ENCODE measurements around the gene LATS2.

LATS2 gene

GRCh38 chr13:20997301-20998161, 63.9 kb downstream of the LATS2 start:
- Histone ChIP-seq H3K4me1 (ENCODE audit: control insufficient read depth, insufficient read depth, low read length, poor library complexity, severe bottlenecking) (no peaks in the 10 kb centered on the region), H3K27ac (ENCODE audit: insufficient read depth, low read length, poor library complexity, severe bottlenecking) (no peak overlapping the region), H3K36me3 (ENCODE audit: control insufficient read depth, insufficient read depth, low read length) (no peaks in the 10 kb centered on the region), H3K4me3 (ENCODE audit: insufficient read depth, low read depth, low read length, poor library complexity, severe bottlenecking) (no peak overlapping the region), H3K27me3 (replicated peaks; ENCODE audit: control insufficient read depth, insufficient read depth, low read length, poor library complexity, severe bottlenecking) (no peaks in the 10 kb centered on the region), H3K9me3 (ENCODE audit: control insufficient read depth, low read length) (no peaks in the 10 kb centered on the region)
- no peak for DNase-seq

GRCh38 chr13:20995245-20995838, 66.0 kb downstream of the LATS2 start:
- Histone ChIP-seq H3K27me3 (replicated peaks; ENCODE audit: control insufficient read depth, insufficient read depth, low read length, poor library complexity, severe bottlenecking) (no peaks in the 10 kb centered on the region), H3K27ac (ENCODE audit: insufficient read depth, low read length, poor library complexity, severe bottlenecking) (no peak overlapping the region), H3K4me3 (ENCODE audit: insufficient read depth, low read depth, low read length, poor library complexity, severe bottlenecking) (no peak overlapping the region), H3K9me3 (ENCODE audit: control insufficient read depth, low read length) (no peaks in the 10 kb centered on the region), H3K36me3 (ENCODE audit: control insufficient read depth, insufficient read depth, low read length) (no peaks in the 10 kb centered on the region), H3K4me1 (ENCODE audit: control insufficient read depth, insufficient read depth, low read length, poor library complexity, severe bottlenecking) (no peaks in the 10 kb centered on the region)
- no peak for DNase-seq

DNA sequence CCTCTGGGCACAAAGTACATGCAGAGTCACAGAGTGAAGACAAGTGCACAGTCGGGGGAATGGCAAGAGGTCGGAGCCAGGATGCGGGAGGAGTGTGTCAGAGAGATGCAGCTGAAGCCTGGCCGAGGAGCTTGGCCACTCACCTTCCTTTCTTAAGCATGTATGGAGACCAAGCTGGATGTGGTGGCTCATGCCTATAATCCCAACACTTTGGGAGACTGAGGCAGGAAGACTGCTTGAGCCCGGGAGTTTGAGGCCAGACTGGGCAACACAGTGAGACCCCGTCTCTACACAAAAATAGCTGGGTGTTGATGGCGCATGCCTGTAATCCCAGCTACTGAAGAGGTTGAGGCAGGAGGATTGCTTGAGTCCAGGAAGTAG, 67.0 kb downstream of the LATS2 start:
- DNase-seq, result no peak
- H3K36me3 ChIP-seq (ENCODE audit: control insufficient read depth, insufficient read depth, low read length), result no peaks in the 10 kb centered on the region
- H3K9me3 ChIP-seq (ENCODE audit: control insufficient read depth, low read length), result no peaks in the 10 kb centered on the region
- no peaks in the 10 kb centered on the region for H3K4me1 ChIP-seq (ENCODE audit: control insufficient read depth, insufficient read depth, low read length, poor library complexity, severe bottlenecking)
- H3K27me3 ChIP-seq (replicated peaks; ENCODE audit: control insufficient read depth, insufficient read depth, low read length, poor library complexity, severe bottlenecking), result no peaks in the 10 kb centered on the region
- no peak overlapping the region for H3K4me3 ChIP-seq (ENCODE audit: insufficient read depth, low read depth, low read length, poor library complexity, severe bottlenecking)
- H3K27ac ChIP-seq (ENCODE audit: insufficient read depth, low read length, poor library complexity, severe bottlenecking), result no peak overlapping the region

DNA sequence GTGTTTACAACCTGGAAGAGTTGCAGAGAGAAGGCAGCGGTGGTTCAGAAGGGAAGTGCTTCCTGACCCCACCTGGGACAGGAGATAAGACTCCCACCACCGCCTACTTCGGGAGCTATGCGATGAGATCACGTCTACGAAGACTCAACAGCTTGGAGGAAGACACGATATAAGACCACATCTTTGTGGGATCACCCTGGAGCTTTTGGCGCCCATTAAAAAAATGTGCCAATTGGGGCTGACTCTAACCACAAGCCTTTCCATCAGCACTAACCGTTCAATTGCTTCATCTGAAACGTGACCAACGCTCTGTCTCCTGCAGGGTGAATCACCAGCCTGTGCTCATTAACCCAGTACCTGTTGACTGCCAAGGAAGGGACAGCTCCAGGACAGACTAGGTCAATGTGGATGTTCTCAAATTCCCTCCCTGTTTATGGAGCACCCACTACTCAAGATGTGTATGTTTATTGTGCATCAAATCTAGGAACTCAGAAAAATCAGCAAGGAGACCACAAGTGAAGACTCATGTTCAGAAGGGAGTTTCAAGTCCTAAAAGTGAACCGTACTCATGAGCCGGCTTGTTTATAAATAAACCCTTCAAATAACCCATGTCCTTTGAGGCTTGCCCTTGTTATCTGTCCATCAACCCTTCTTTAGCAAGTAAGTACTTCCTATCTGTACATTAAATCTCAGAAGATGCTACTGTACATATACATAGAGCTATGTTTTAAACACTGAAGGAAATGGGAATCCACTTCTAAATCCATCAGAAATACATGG, 67.5 kb downstream of the LATS2 start:
- no peak overlapping the region for H3K4me3 ChIP-seq (ENCODE audit: insufficient read depth, low read depth, low read length, poor library complexity, severe bottlenecking)
- H3K27me3 ChIP-seq (replicated peaks; ENCODE audit: control insufficient read depth, insufficient read depth, low read length, poor library complexity, severe bottlenecking), result no peaks in the 10 kb centered on the region
- H3K9me3 ChIP-seq (ENCODE audit: control insufficient read depth, low read length), result no peaks in the 10 kb centered on the region
- no peak for DNase-seq
- H3K4me1 ChIP-seq (ENCODE audit: control insufficient read depth, insufficient read depth, low read length, poor library complexity, severe bottlenecking), result no peaks in the 10 kb centered on the region
- no peak overlapping the region for H3K27ac ChIP-seq (ENCODE audit: insufficient read depth, low read length, poor library complexity, severe bottlenecking)
- no peaks in the 10 kb centered on the region for H3K36me3 ChIP-seq (ENCODE audit: control insufficient read depth, insufficient read depth, low read length)

- DNase-seq, result no peak
- Histone ChIP-seq H3K4me1 (ENCODE audit: control insufficient read depth, insufficient read depth, low read length, poor library complexity, severe bottlenecking) (no peaks in the 10 kb centered on the region), H3K27me3 (replicated peaks; ENCODE audit: control insufficient read depth, insufficient read depth, low read length, poor library complexity, severe bottlenecking) (no peaks in the 10 kb centered on the region), H3K9me3 (ENCODE audit: control insufficient read depth, low read length) (no peaks in the 10 kb centered on the region), H3K27ac (ENCODE audit: insufficient read depth, low read length, poor library complexity, severe bottlenecking) (no peak overlapping the region), H3K4me3 (ENCODE audit: insufficient read depth, low read depth, low read length, poor library complexity, severe bottlenecking) (no peak overlapping the region), H3K36me3 (ENCODE audit: control insufficient read depth, insufficient read depth, low read length) (no peaks in the 10 kb centered on the region)
These were observed 68.2 kb downstream of the LATS2 start for GRCh38 chr13:20993211-20993610.

GRCh38 chr13:20991741-20992520, 69.5 kb downstream of the LATS2 start:
- H3K4me3 ChIP-seq (ENCODE audit: insufficient read depth, low read depth, low read length, poor library complexity, severe bottlenecking), result no peak overlapping the region
- no peak for DNase-seq
- H3K4me1 ChIP-seq (ENCODE audit: control insufficient read depth, insufficient read depth, low read length, poor library complexity, severe bottlenecking), result no peaks in the 10 kb centered on the region
- no peaks in the 10 kb centered on the region for H3K36me3 ChIP-seq (ENCODE audit: control insufficient read depth, insufficient read depth, low read length)
- H3K27ac ChIP-seq (ENCODE audit: insufficient read depth, low read length, poor library complexity, severe bottlenecking), result no peak overlapping the region
- no peaks in the 10 kb centered on the region for H3K27me3 ChIP-seq (replicated peaks; ENCODE audit: control insufficient read depth, insufficient read depth, low read length, poor library complexity, severe bottlenecking)
- no peaks in the 10 kb centered on the region for H3K9me3 ChIP-seq (ENCODE audit: control insufficient read depth, low read length)

- Histone ChIP-seq H3K4me3 (ENCODE audit: insufficient read depth, low read depth, low read length, poor library complexity, severe bottlenecking) (no peak overlapping the region), H3K9me3 (ENCODE audit: control insufficient read depth, low read length) (no peaks in the 10 kb centered on the region), H3K27me3 (replicated peaks; ENCODE audit: control insufficient read depth, insufficient read depth, low read length, poor library complexity, severe bottlenecking) (no peaks in the 10 kb centered on the region), H3K36me3 (ENCODE audit: control insufficient read depth, insufficient read depth, low read length) (no peaks in the 10 kb centered on the region), H3K4me1 (ENCODE audit: control insufficient read depth, insufficient read depth, low read length, poor library complexity, severe bottlenecking) (no peaks in the 10 kb centered on the region), H3K27ac (ENCODE audit: insufficient read depth, low read length, poor library complexity, severe bottlenecking) (no peak overlapping the region)
- no peak for DNase-seq
These were observed 70.4 kb downstream of the LATS2 start for GRCh38 chr13:20990910-20991525.

- H3K36me3 ChIP-seq (ENCODE audit: control insufficient read depth, insufficient read depth, low read length), result no peaks in the 10 kb centered on the region
- DNase-seq, result no peak
These were observed 71.6 kb downstream of the LATS2 start for GRCh38 chr13:20989656-20990321.

More at GRCh38 chr13:20989656-20990321, 71.6 kb downstream of the LATS2 start:
- H3K27ac ChIP-seq (ENCODE audit: insufficient read depth, low read length, poor library complexity, severe bottlenecking), result no peak overlapping the region
- no peak overlapping the region for H3K4me3 ChIP-seq (ENCODE audit: insufficient read depth, low read depth, low read length, poor library complexity, severe bottlenecking)
- H3K9me3 ChIP-seq (ENCODE audit: control insufficient read depth, low read length), result no peaks in the 10 kb centered on the region
- no peaks in the 10 kb centered on the region for H3K27me3 ChIP-seq (replicated peaks; ENCODE audit: control insufficient read depth, insufficient read depth, low read length, poor library complexity, severe bottlenecking)
- no peaks in the 10 kb centered on the region for H3K4me1 ChIP-seq (ENCODE audit: control insufficient read depth, insufficient read depth, low read length, poor library complexity, severe bottlenecking)

All from effector memory CD4-positive, alpha-beta T cell (primary cell).